Measurements from ENCODE around the gene SMAD3.

The SMAD3 gene

GRCh38 chr15:67100801-67101581, 35.6 kb downstream of the SMAD3 start:
- no peak for DNase-seq (ENCODE audit: low spot score)
- H3K27ac ChIP-seq, result no peak overlapping the region
- TF ChIP-seq CTCF (conservative IDR thresholded peaks at IDR 0.05; ENCODE audit: low read depth), result no peak
- ChIA-PET CTCF (interaction anchor here (1.0 to 1.3 kb wide), 2 partner anchors 15 to 74 kb away, joined by 3 to 4 read pairs; no protein-coding TSS in a partner anchor), POLR2A (ENCODE audit: low non-redundant PET) (interaction anchor here (0.6 kb wide), 1 partner anchor 24 kb away, joined by 9 read pairs; no protein-coding TSS in a partner anchor)

- POLR2A ChIA-PET (ENCODE audit: low non-redundant PET), result interaction anchor here (0.6 kb wide), 1 partner anchor 23 kb away, joined by 9 read pairs; no protein-coding TSS in a partner anchor
- no peak for DNase-seq (ENCODE audit: low spot score)
- no peak for TF ChIP-seq CTCF (conservative IDR thresholded peaks at IDR 0.05; ENCODE audit: low read depth)
- H3K27ac ChIP-seq, result no peak overlapping the region
- CTCF ChIA-PET, result interaction anchor here (1.0 to 1.3 kb wide), 2 partner anchors 16 to 73 kb away, joined by 3 to 4 read pairs; no protein-coding TSS in a partner anchor
Measured at GRCh38 chr15:67101911-67102598, 36.7 kb downstream of the SMAD3 start.

GRCh38 chr15:67102599-67102929, 37.2 kb downstream of the SMAD3 start:
- CTCF ChIA-PET, result no interaction called here
- POLR2A ChIA-PET (ENCODE audit: low non-redundant PET), result no interaction called here
- no peak for TF ChIP-seq CTCF (conservative IDR thresholded peaks at IDR 0.05; ENCODE audit: low read depth)
- H3K27ac ChIP-seq, result no peak overlapping the region
- no peak for DNase-seq (ENCODE audit: low spot score)

GRCh38 chr15:67103021-67103420, 37.6 kb downstream of the SMAD3 start:
- peak overlapping the region; percentile 97; the same call in 1 of the 2 replicates for H3K27ac ChIP-seq
- ChIA-PET CTCF (no interaction called here), POLR2A (ENCODE audit: low non-redundant PET) (no interaction called here)
- no peak for TF ChIP-seq CTCF (conservative IDR thresholded peaks at IDR 0.05; ENCODE audit: low read depth)
- no peak for DNase-seq (ENCODE audit: low spot score)

- H3K27ac ChIP-seq, result peak overlapping the region; percentile 97
- TF ChIP-seq CTCF (conservative IDR thresholded peaks at IDR 0.05; ENCODE audit: low read depth), result no peak
- CTCF ChIA-PET, result no interaction called here
- POLR2A ChIA-PET (ENCODE audit: low non-redundant PET), result no interaction called here
- no peak for DNase-seq (ENCODE audit: low spot score)
Measured at GRCh38 chr15:67103432-67103831, 38.0 kb downstream of the SMAD3 start.

- DNase-seq (ENCODE audit: low spot score), result no peak
- peak overlapping the region; percentile 97 for H3K27ac ChIP-seq
- CTCF ChIA-PET, result no interaction called here
- POLR2A ChIA-PET (ENCODE audit: low non-redundant PET), result no interaction called here
- no peak for TF ChIP-seq CTCF (conservative IDR thresholded peaks at IDR 0.05; ENCODE audit: low read depth)
Measured at GRCh38 chr15:67103869-67104268, 38.5 kb downstream of the SMAD3 start.
